Neural cell (in vitro differentiated cells): ENCODE data around the gene COL20A1. TPM values are rescaled to one million over a fixed set of nuclear protein-coding genes. Genes with fewer than 3 reads are reported as not detected.

ENCODE experiments used
- H2AFZ ChIP-seq: fragments of 200-600, 300-800 bp; sonication (generic), shearing (Covaris generic); 2 replicates; pipeline ENCODE4 v1.6.0; 2014; ENCODE audit warnings: low read depth, mild to moderate bottlenecking, antibody characterized with exemption, low read length, moderate library complexity
- H3F3A ChIP-seq: fragments of 200-600 bp; shearing (Covaris generic); 2 replicates; pipeline ENCODE4 v1.6.1; 2016; ENCODE audit warnings: mild to moderate bottlenecking, moderate library complexity, mixed read lengths, antibody characterized with exemption, low read length; ENCODE audit not compliant: insufficient read depth, poor library complexity, severe bottlenecking
- H3K27ac ChIP-seq: fragments of 200-600, 300-800 bp; sonication (generic), shearing (Covaris generic); 2 replicates; pipeline ENCODE4 v1.5.1; 2014; ENCODE audit warnings: mild to moderate bottlenecking, low read length, moderate library complexity
- H3K27me3 ChIP-seq: fragments of 300-800, 200-600 bp; sonication (generic), shearing (Covaris generic); 2 replicates; pipeline ENCODE4 v1.6.0; 2014; ENCODE audit warnings: mild to moderate bottlenecking, low read depth, low read length, moderate library complexity; ENCODE audit not compliant: insufficient read depth
- H3K36me3 ChIP-seq: fragments of 300-800, 200-600 bp; sonication (generic), shearing (Covaris generic); 2 replicates; pipeline ENCODE4 v1.5.1; 2014; ENCODE audit warnings: mild to moderate bottlenecking, antibody characterized with exemption, low read length, moderate library complexity; ENCODE audit not compliant: insufficient read depth
- H3K4me2 ChIP-seq: fragments of 300-800, 200-600 bp; sonication (generic), shearing (Covaris generic); 2 replicates; pipeline ENCODE4 v1.6.0; 2014; ENCODE audit warnings: mild to moderate bottlenecking, low read length
- H3K4me3 ChIP-seq: fragments of 300-800, 200-600 bp; sonication (generic), shearing (Covaris generic); 2 replicates; pipeline ENCODE4 v1.5.1; 2014; ENCODE audit warnings: mild to moderate bottlenecking, low read length, moderate library complexity
- H3K79me2 ChIP-seq: fragments of 200-600 bp; shearing (Covaris generic); replicated peaks from 2 replicates; pipeline ENCODE4 v1.6.0; 2014; ENCODE audit warnings: mild to moderate bottlenecking, low read length, moderate library complexity; ENCODE audit not compliant: insufficient read depth
- H3K9ac ChIP-seq: fragments of 300-800, 200-600 bp; sonication (generic), shearing (Covaris generic); 2 replicates; pipeline ENCODE4 v1.6.1; 2016; ENCODE audit warnings: mild to moderate bottlenecking, low read length, mixed read lengths
- H3K9me2 ChIP-seq: fragments of 200-600 bp; shearing (Covaris generic); 2 replicates; pipeline ENCODE4 v1.6.1; 2016; ENCODE audit warnings: mild to moderate bottlenecking, low read length, mixed read lengths; ENCODE audit not compliant: insufficient read depth
- H3K9me3 ChIP-seq: fragments of 200-600, 300-800 bp; sonication (generic), shearing (Covaris generic); 2 replicates; pipeline ENCODE4 v1.6.1; 2016; ENCODE audit warnings: mild to moderate bottlenecking, mixed run types, low read length, moderate library complexity, mixed read lengths
- H4K20me1 ChIP-seq: fragments of 200-600 bp; shearing (Covaris generic); 2 replicates; pipeline ENCODE4 v1.6.1; 2016; ENCODE audit warnings: mild to moderate bottlenecking, mixed run types; ENCODE audit not compliant: insufficient read depth
- CTCF ChIP-seq: fragments of 450-650 bp; IDR thresholded peaks from 2 replicates; pipeline ENCODE4 v1.5.1; 2014; ENCODE audit warnings: antibody characterized with exemption, mild to moderate bottlenecking, moderate library complexity; ENCODE audit not compliant: poor library complexity, severe bottlenecking
- EP300 ChIP-seq: fragments of 450-650 bp; conservative IDR thresholded peaks from 2 replicates; pipeline ENCODE4 v1.6.1; 2014; ENCODE audit warnings: antibody characterized with exemption, mild to moderate bottlenecking, moderate library complexity; ENCODE audit not compliant: poor library complexity, severe bottlenecking
- EZH2 ChIP-seq: fragments of 200-600, 300-800 bp; shearing (Covaris generic), sonication (generic); IDR thresholded peaks from 2 replicates; pipeline ENCODE4 v1.6.1; 2014; ENCODE audit warnings: antibody characterized with exemption, low read length, borderline replicate concordance, mild to moderate bottlenecking; ENCODE audit not compliant: insufficient read depth, poor library complexity, severe bottlenecking
- MXI1 ChIP-seq: fragments of 450-650 bp; conservative IDR thresholded peaks from 2 replicates; pipeline ENCODE4 v1.6.1; 2014; ENCODE audit warnings: antibody characterized with exemption, mild to moderate bottlenecking; ENCODE audit not compliant: poor library complexity, severe bottlenecking
- POLR2AphosphoS5 ChIP-seq: IDR thresholded peaks from 2 replicates; pipeline ENCODE4 v1.6.1; 2012
- RAD21 ChIP-seq: fragments of 450-650 bp; conservative IDR thresholded peaks from 2 replicates; pipeline ENCODE4 v1.6.1; 2014; ENCODE audit warnings: antibody characterized with exemption, mild to moderate bottlenecking, moderate library complexity
- REST ChIP-seq: IDR thresholded peaks from 2 replicates; pipeline ENCODE4 v1.6.1; 2012; ENCODE audit warnings: borderline replicate concordance
- SMC3 ChIP-seq: fragments of 450-650 bp; conservative IDR thresholded peaks from 2 replicates; pipeline ENCODE4 v1.6.1; 2014; ENCODE audit warnings: antibody characterized with exemption, mild to moderate bottlenecking, moderate library complexity; ENCODE audit not compliant: poor library complexity
- TAF1 ChIP-seq: IDR thresholded peaks from 2 replicates; pipeline ENCODE4 v1.6.1; 2012; ENCODE audit warnings: low read depth
- polyA plus RNA-seq: library from polyadenylated mRNA; depleted of rRNA; stranded (reverse); fragments of >200 nt; gene quantifications from 2 replicates; pipeline ENCODE4 v1.2.3, GENCODE V29; 2014

The COL20A1 gene
- polyA plus RNA-seq, 1 donor from 2014 or later, result 1.1 TPM

- no peak overlapping the region for H3K27ac ChIP-seq
- H3K27me3 ChIP-seq, result no peaks in the 10 kb centered on the region
- no peaks in the 10 kb centered on the region for H3K79me2 ChIP-seq
- H3K36me3 ChIP-seq, result no peaks in the 10 kb centered on the region
- no peaks in the 10 kb centered on the region for H3F3A ChIP-seq
- no peaks in the 10 kb centered on the region for H3K9me3 ChIP-seq
- no peak for TF ChIP-seq EZH2
- TF ChIP-seq TAF1, result no peak
- no peak for TF ChIP-seq MXI1
- no peak for TF ChIP-seq SMC3
- TF ChIP-seq POLR2AphosphoS5, result no peak
- TF ChIP-seq REST, result no peak
- no peak for TF ChIP-seq RAD21
- no peak for TF ChIP-seq CTCF
- no peak for TF ChIP-seq EP300
- H3K4me2 ChIP-seq, result no peak overlapping the region
- H3K9ac ChIP-seq, result no peak overlapping the region
- no peak overlapping the region for H3K4me3 ChIP-seq
- H2AFZ ChIP-seq, result no peak overlapping the region
- H4K20me1 ChIP-seq, result no peaks in the 10 kb centered on the region
- H3K9me2 ChIP-seq, result no peaks in the 10 kb centered on the region
Measured at GRCh38 chr20:63372971-63373885, 80.2 kb downstream of the COL20A1 start.

- Histone ChIP-seq H3K27ac (no peak overlapping the region), H3K4me3 (no peak overlapping the region), H2AFZ (no peak overlapping the region), H3K9ac (no peak overlapping the region), H3K4me2 (no peak overlapping the region), H3K9me3 (no peaks in the 10 kb centered on the region), H3F3A (no peaks in the 10 kb centered on the region), H3K9me2 (no peaks in the 10 kb centered on the region), H3K79me2 (no peaks in the 10 kb centered on the region), H3K36me3 (no peaks in the 10 kb centered on the region), H4K20me1 (no peaks in the 10 kb centered on the region), H3K27me3 (no peaks in the 10 kb centered on the region)
- TF ChIP-seq RAD21, result no peak
- no peak for TF ChIP-seq MXI1
- TF ChIP-seq CTCF, result no peak
- no peak for TF ChIP-seq REST
- no peak for TF ChIP-seq EP300
- TF ChIP-seq EZH2, result no peak
- TF ChIP-seq TAF1, result no peak
- TF ChIP-seq POLR2AphosphoS5, result no peak
- TF ChIP-seq SMC3, result no peak
Measured at GRCh38 chr20:63373996-63374395, 81.0 kb downstream of the COL20A1 start.
